Neuronal stem cell (in vitro differentiated cells): ENCODE measurements around the gene PHC1.

Experiments used
- DNase-seq: peaks from one replicate; pipeline ENCODE4 v3.0.0-alpha.2; 2013; ENCODE audit warnings: low spot score
- H2AFZ ChIP-seq: one replicate; pipeline ENCODE4 v1.6.1; 2013; ENCODE audit warnings: mild to moderate bottlenecking, low read length, inconsistent platforms
- H2AK5ac ChIP-seq: 2 replicates; pipeline ENCODE4 v1.6.1; 2013; ENCODE audit warnings: low read depth, mild to moderate bottlenecking, inconsistent platforms, low read length, moderate library complexity, mixed read lengths
- H2BK120ac ChIP-seq: 2 replicates; pipeline ENCODE4 v1.6.1; 2013; ENCODE audit warnings: low read depth, mild to moderate bottlenecking, inconsistent platforms, low read length, moderate library complexity, mixed read lengths
- H2BK12ac ChIP-seq: one replicate; pipeline ENCODE4 v1.6.1; 2013; ENCODE audit warnings: low read length, inconsistent platforms
- H2BK15ac ChIP-seq: 2 replicates; pipeline ENCODE4 v1.6.1; 2013; ENCODE audit warnings: mild to moderate bottlenecking, low read length, inconsistent platforms, mixed read lengths
- H2BK5ac ChIP-seq: one replicate; pipeline ENCODE4 v1.6.1; 2013; ENCODE audit warnings: inconsistent platforms, mild to moderate bottlenecking, low read length, moderate library complexity
- H3K14ac ChIP-seq: one replicate; pipeline ENCODE4 v1.6.1; 2013; ENCODE audit warnings: low read length, inconsistent platforms
- H3K18ac ChIP-seq: 2 replicates; pipeline ENCODE4 v1.6.1; 2013; ENCODE audit warnings: low read length, inconsistent platforms
- H3K23ac ChIP-seq: 2 replicates; pipeline ENCODE4 v1.6.1; 2013; ENCODE audit warnings: low read depth, mild to moderate bottlenecking, mixed read lengths, low read length, inconsistent platforms; ENCODE audit not compliant: poor library complexity
- H3K27ac ChIP-seq: replicated peaks from 3 replicates; pipeline ENCODE4 v1.5.1; 2013; ENCODE audit warnings: low read length, inconsistent platforms
- H3K27me3 ChIP-seq, 3 experiments: 2 replicates each; pipeline ENCODE4 v1.6.1; 2013; ENCODE audit warnings: low read length in 3 of 3, mild to moderate bottlenecking in 2 of 3, inconsistent platforms in 1 of 3, low read depth in 1 of 3, mixed read lengths in 1 of 3, moderate library complexity in 1 of 3; ENCODE audit not compliant: control insufficient read depth in 3 of 3, insufficient read depth in 3 of 3
- H3K36me3 ChIP-seq, 2 donors: replicated peaks in 1 of 2; 2 replicates each; pipeline ENCODE4 v1.6.1; 2013; ENCODE audit warnings: low read length in 2 of 2; ENCODE audit not compliant: control insufficient read depth in 2 of 2, insufficient read depth in 2 of 2
- H3K4ac ChIP-seq: 2 replicates; pipeline ENCODE4 v1.6.1; 2013; ENCODE audit warnings: inconsistent platforms, mild to moderate bottlenecking, low read length, moderate library complexity
- H3K4me1 ChIP-seq, 2 donors: 1 replicate in 1 of 2; 2 replicates in 1 of 2; pipeline ENCODE4 v1.6.1; 2013; ENCODE audit warnings: low read length in 2 of 2, low read depth in 1 of 2; ENCODE audit not compliant: control insufficient read depth in 2 of 2, insufficient read depth in 1 of 2
- H3K4me2 ChIP-seq: one replicate; pipeline ENCODE4 v1.6.1; 2013; ENCODE audit warnings: mild to moderate bottlenecking, low read length, inconsistent platforms; ENCODE audit not compliant: insufficient read depth, poor library complexity, severe bottlenecking
- H3K4me3 ChIP-seq, 2 donors: 2 replicates each; pipeline ENCODE4 v1.5.1; 2013; ENCODE audit warnings: low read length in 2 of 2, mild to moderate bottlenecking in 2 of 2, inconsistent platforms in 1 of 2, moderate library complexity in 1 of 2
- H3K79me1 ChIP-seq: one replicate; pipeline ENCODE4 v1.6.1; 2013; ENCODE audit warnings: low read depth, mild to moderate bottlenecking, inconsistent platforms, low read length, moderate library complexity
- H3K9ac ChIP-seq: one replicate; pipeline ENCODE4 v1.6.1; 2013; ENCODE audit warnings: mild to moderate bottlenecking, low read depth, low read length, inconsistent platforms; ENCODE audit not compliant: poor library complexity
- H3K9me3 ChIP-seq, 2 donors: replicated peaks in 1 of 2; 2 replicates each; pipeline versions ENCODE3 to v1.6.1; 2013; ENCODE audit warnings: low read length in 2 of 2, mild to moderate bottlenecking in 2 of 2, inconsistent platforms in 1 of 2, low read depth in 1 of 2, mixed read lengths in 1 of 2, moderate library complexity in 1 of 2; ENCODE audit not compliant: control insufficient read depth in 2 of 2, insufficient read depth in 1 of 2
- H4K8ac ChIP-seq: one replicate; pipeline ENCODE4 v1.6.1; 2013; ENCODE audit warnings: low read depth, mild to moderate bottlenecking, inconsistent platforms, low read length, moderate library complexity
- H4K91ac ChIP-seq: one replicate; pipeline ENCODE4 v1.6.1; 2013; ENCODE audit warnings: low read length, low read depth, mild to moderate bottlenecking, inconsistent platforms; ENCODE audit not compliant: poor library complexity
- WGBS, 2 donors: extraction: QIAGEN DNeasy Blood & Tissue Kit; methylation state at CpG; one replicate each; pipeline ENCODE4 v1.1.7; 2013; ENCODE audit warnings: missing lambda C conversion rate in 2 of 2, mixed read lengths in 1 of 2; ENCODE audit not compliant: insufficient read length in 2 of 2, insufficient replicate concordance in 1 of 2; ENCODE audit errors: extremely low coverage in 2 of 2; 5-methylcytosine and 5-hydroxymethylcytosine counted together

Gene PHC1

DNA sequence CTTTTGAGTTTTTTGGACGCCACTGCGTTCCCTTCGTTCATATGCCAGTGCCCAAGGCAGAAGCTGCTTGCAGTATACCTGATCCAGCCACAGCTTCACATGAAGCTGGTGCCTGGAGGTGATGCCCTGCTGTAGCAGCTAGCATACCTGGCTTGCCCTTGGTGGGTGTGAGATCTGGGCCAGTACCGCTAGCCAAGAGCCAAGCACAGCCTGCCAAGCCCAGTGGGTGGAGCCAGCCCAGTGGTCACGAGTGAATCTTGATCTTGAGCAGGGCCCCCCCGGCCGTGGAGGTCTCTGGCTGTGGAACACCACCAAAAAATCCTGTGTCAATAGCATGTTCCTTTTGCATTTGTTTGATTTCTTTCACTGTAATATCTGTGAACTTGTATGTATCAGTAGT, 42.5 kb downstream of the PHC1 start:
- Histone ChIP-seq H3K9ac (no peak overlapping the region), H3K4me2 (no peak overlapping the region), H3K4ac (no peak overlapping the region), H2AK5ac (no peak overlapping the region), H2BK120ac (no peak overlapping the region), H3K4me3 (no peak overlapping the region), H3K4me1 (no peaks in the 10 kb centered on the region), H3K9me3 (peaks cover 6 to 18% of the 10 kb centered on the region in 2 donors), H3K14ac (no peak overlapping the region), H2BK12ac (no peak overlapping the region), H3K36me3 (peaks cover 0 to 2% of the 10 kb centered on the region in 2 donors), H4K8ac (no peak overlapping the region), H3K79me1 (peaks cover 2% of the 10 kb centered on the region), H2BK15ac (no peak overlapping the region), H2AFZ (no peak overlapping the region), H2BK5ac (no peak overlapping the region), H3K18ac (no peak overlapping the region), H4K91ac (no peak overlapping the region), H3K27me3 (no peaks in the 10 kb centered on the region), H3K27ac (no peak overlapping the region), H3K23ac (peak overlapping the region; percentile 93)
- no peak for DNase-seq
- no CpG with 5 or more reads among the region's 7 CpGs for WGBS, 2 donors

GRCh38 chr12:8957561-8957960, 43.3 kb downstream of the PHC1 start:
- H3K23ac ChIP-seq = no peak overlapping the region

GRCh38 chr12:8958066-8958465, 43.8 kb downstream of the PHC1 start:
- Histone ChIP-seq H2AFZ (no peak overlapping the region), H3K9me3 (peaks cover 4 to 17% of the 10 kb centered on the region in 2 donors), H3K18ac (no peak overlapping the region), H2BK12ac (no peak overlapping the region), H3K4me1 (no peaks in the 10 kb centered on the region), H4K8ac (no peak overlapping the region), H2BK120ac (no peak overlapping the region), H3K79me1 (peaks cover 2% of the 10 kb centered on the region), H3K9ac (no peak overlapping the region), H2BK15ac (no peak overlapping the region), H3K23ac (no peak overlapping the region), H3K27me3 (no peaks in the 10 kb centered on the region), H4K91ac (no peak overlapping the region), H3K4me2 (no peak overlapping the region), H2BK5ac (no peak overlapping the region), H3K4ac (no peak overlapping the region), H3K36me3 (peaks cover 0 to 2% of the 10 kb centered on the region in 2 donors), H3K4me3 (no peak overlapping the region), H3K14ac (no peak overlapping the region), H2AK5ac (no peak overlapping the region), H3K27ac (no peak overlapping the region)
- no peak for DNase-seq
- WGBS, 2 donors = no CpG with 5 or more reads among the region's 2 CpGs

More at GRCh38 chr12:8957561-8957960, 43.3 kb downstream of the PHC1 start:
- H2AFZ ChIP-seq = no peak overlapping the region
- no peak overlapping the region for H3K27ac ChIP-seq
- no peaks in the 10 kb centered on the region for H3K4me1 ChIP-seq
- no peak overlapping the region for H2BK15ac ChIP-seq
- no peak overlapping the region for H2BK5ac ChIP-seq
- no peak overlapping the region for H3K18ac ChIP-seq
- H3K9ac ChIP-seq = no peak overlapping the region
- H4K8ac ChIP-seq = no peak overlapping the region
- peaks cover 2% of the 10 kb centered on the region for H3K79me1 ChIP-seq
- WGBS, 2 donors = no CpG with 5 or more reads among the region's 4 CpGs
- no peak overlapping the region for H2AK5ac ChIP-seq
- H3K9me3 ChIP-seq = peaks cover 6 to 18% of the 10 kb centered on the region in 2 donors
- H3K36me3 ChIP-seq = peaks cover 0 to 2% of the 10 kb centered on the region in 2 donors
- no peak overlapping the region for H3K4me3 ChIP-seq
- no peak overlapping the region for H3K4me2 ChIP-seq
- no peak overlapping the region for H2BK120ac ChIP-seq
- H3K14ac ChIP-seq = no peak overlapping the region
- no peaks in the 10 kb centered on the region for H3K27me3 ChIP-seq
- H4K91ac ChIP-seq = no peak overlapping the region
- no peak overlapping the region for H2BK12ac ChIP-seq
- DNase-seq = no peak
- no peak overlapping the region for H3K4ac ChIP-seq

- no peak overlapping the region for H3K9ac ChIP-seq
- DNase-seq = no peak
- H3K4me2 ChIP-seq = no peak overlapping the region
Observed at GRCh38 chr12:8960176-8960575, 45.9 kb downstream of the PHC1 start.

More at GRCh38 chr12:8960176-8960575, 45.9 kb downstream of the PHC1 start:
- no peaks in the 10 kb centered on the region for H3K4me1 ChIP-seq
- no peaks in the 10 kb centered on the region for H3K27me3 ChIP-seq
- H4K8ac ChIP-seq = no peak overlapping the region
- H3K18ac ChIP-seq = no peak overlapping the region
- peaks cover 2% of the 10 kb centered on the region for H3K79me1 ChIP-seq
- no peak overlapping the region for H2BK12ac ChIP-seq
- H2BK5ac ChIP-seq = no peak overlapping the region
- no peak overlapping the region for H2AFZ ChIP-seq
- H3K14ac ChIP-seq = no peak overlapping the region
- no peak overlapping the region for H4K91ac ChIP-seq
- no peak overlapping the region for H2AK5ac ChIP-seq
- H2BK120ac ChIP-seq = no peak overlapping the region
- peaks cover 2 to 15% of the 10 kb centered on the region in 2 donors for H3K9me3 ChIP-seq
- H3K4me3 ChIP-seq = no peak overlapping the region
- H3K36me3 ChIP-seq = no peaks in the 10 kb centered on the region
- no peak overlapping the region for H3K27ac ChIP-seq
- no peak overlapping the region for H3K4ac ChIP-seq
- no peak overlapping the region for H3K23ac ChIP-seq
- no CpG with 5 or more reads among the region's 2 CpGs for WGBS, 2 donors
- no peak overlapping the region for H2BK15ac ChIP-seq
